HG02588 (cell line): ENCODE measurements around the gene GLRB.
A peak's percentile ranks its signal among the peaks of the same experiment; 100 is the strongest.
"Not testable (repeated sequence)": the region's sequence is repeated elsewhere in the genome, so short reads cannot be mapped to it uniquely, and the experiment has no call there.

Experiments used
- ATAC-seq: cut with Tn5 transposase; IDR thresholded peaks from one replicate; pipeline ENCODE4 v1.9.1; 2021; ENCODE audit warnings: mild to moderate bottlenecking, moderate library complexity; ENCODE audit not compliant: unreplicated experiment

Gene GLRB

DNA sequence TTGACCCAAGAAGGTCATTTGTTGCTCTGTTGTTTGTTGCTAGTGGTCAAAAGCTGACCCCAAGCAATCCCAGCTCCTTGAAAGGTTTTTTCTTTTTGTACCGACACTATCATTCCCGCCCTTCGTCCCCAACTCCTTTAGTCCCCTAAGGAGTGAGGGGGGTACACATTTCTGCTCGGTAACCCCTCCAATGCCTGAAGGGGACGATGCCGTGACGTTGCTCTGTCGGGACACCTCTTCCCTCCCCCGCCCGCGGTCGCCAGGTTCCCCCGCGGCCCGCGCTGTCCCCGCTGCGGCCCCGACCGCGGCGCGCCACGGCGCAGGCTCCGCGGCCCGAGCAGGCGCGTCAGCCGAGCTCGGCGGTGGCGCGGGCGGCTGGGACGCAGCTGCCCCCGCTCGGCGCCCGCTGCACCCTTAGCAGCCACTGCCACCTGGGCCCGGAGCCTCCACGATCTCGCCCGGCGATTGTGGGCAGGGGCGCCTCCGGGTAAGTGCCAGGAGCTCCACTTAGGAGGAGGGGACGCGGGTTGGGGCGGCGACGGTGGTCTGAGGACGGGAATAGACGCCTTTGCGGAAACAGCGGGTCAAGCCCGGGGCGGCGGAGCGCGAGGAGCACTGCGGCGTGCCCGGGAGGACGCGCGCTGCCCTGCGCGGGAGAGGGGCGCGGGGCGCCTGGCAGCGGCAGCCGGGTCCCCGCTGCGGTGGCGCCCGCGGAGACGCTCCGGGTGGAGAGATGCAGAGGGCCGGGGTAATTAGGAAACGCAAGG lies at the start of gene GLRB:
GLRB (plus strand) TSS at position 340 of the 767 bp plus-strand sequence. CDS start 1,875 bp downstream, outside the sequence.
- no peak for ATAC-seq

DNA sequence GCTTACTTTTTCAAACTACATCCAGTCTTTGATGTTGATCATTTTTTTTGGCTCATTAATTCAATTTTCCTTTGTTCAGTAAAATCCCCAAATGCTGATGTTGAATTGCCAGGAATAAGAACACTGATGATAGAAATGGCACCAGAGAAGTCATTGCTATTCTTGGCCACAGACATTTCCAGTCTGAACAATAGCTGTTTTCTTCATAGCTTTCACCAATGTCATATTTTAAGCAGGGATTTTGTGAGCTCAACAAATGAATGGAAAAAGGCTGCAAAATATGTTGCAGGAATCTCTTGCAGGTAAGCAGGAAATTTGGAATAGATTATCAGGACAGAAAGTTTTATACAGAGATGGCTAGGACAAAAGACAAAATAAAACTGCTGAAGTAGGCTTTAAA lies 40.5 kb upstream of the GLRB start:
- ATAC-seq = no peak

DNA sequence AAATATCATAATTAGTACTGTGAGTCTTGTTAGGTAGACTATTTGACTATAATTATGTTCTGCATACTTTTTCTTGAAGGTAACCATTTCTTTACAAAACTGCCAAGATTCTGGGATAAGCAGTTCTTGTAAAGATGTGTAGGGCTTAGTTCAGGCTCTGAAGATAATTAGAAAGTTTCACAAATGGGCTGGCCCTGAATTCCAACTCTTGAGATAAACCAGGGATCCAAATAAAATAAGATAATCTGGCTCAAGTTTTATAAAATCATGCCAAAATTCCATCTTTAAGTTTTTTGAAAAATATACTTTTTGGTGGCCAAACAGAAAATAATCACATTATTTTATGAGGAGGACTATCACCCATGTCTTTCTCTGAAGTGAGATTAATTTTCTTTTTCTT lies 35.5 kb upstream of the GLRB start:
- ATAC-seq = no peak

DNA sequence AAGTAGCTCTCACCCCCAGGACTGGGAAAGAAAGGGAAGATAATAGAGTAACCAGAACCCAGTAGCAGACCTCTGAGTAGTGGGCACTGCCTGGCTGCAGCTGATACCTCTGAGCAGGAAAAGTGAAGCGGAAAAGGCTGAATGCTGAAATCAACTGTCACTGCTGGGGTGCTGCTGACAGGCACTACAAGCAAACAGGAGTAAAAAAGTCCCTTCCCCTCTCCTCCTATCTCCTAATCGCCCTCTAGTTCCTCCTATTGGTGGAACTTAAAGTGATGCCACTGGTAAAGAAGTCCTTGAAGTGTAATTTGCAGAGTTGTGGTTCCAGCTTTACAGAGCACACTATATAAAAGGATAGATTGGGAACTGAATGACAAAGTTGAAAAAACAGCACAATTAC lies 32.8 kb upstream of the GLRB start:
- ATAC-seq = no peak

DNA sequence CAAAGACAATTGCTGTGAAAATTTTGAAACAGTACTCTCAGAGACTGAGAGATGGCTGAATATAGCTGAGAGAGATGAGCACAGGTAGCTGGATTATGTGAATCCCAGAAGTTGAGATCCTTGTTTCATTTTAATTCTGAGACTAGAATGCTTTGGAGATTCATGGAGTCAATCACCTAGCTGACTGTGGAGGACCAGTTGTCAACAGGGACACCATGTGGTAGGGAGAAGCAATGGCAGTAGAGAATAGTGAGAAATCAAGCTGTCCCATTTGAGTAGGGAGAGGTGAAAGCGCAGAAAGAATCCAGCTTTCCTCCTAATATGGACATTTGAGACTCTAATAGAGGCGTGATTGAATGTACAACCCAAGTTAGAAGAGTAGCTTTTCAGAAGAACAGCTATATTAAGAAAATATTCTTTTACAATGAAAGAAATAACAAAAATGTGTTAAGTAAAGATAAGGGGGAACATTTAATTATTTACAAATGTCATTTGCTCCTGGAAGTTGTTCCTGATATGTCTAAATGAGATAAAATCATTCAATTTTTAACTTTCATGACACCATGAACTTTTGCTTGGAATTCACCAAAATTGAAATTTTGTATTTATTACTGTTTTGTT lies 30.3 kb upstream of the GLRB start:
- ATAC-seq = peak; percentile 78

DNA sequence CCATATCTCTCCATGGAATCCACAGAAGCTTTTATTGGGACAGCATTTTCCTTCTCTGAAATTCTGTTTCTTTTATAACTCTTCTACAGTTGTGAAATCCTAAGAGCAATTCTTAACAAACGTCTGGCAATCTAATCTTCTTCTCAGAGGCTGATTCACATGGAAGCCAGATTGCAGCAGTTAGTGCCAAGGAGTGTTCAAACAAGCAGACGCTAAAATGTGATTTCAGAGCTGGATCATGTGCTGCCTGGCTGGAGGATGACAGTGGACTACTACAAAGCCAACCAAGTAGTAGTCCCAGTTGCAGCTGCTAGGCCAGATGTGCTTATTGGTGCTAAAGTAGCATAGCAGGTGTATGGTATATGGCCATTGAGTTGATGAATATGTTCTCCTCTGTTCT lies 27.7 kb upstream of the GLRB start:
- no peak for ATAC-seq

DNA sequence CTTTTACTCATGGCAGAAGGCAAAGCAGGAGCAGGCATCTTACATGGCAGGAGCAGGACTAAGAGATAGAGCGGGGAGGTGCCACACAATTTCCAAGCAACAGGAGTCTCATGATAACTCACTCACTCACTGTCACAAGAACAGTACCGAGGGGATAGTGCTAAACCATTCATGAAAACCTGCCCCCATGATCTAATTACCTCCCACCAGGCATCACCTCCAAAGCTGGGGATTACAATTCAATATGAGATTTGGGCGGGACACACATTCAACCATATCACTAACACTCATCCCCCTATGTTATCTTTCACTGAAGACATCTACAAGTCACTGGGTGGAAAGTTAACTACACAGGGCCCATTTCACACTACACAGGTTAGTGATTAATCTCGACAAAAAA lies 25.4 kb upstream of the GLRB start:
- no peak for ATAC-seq

DNA sequence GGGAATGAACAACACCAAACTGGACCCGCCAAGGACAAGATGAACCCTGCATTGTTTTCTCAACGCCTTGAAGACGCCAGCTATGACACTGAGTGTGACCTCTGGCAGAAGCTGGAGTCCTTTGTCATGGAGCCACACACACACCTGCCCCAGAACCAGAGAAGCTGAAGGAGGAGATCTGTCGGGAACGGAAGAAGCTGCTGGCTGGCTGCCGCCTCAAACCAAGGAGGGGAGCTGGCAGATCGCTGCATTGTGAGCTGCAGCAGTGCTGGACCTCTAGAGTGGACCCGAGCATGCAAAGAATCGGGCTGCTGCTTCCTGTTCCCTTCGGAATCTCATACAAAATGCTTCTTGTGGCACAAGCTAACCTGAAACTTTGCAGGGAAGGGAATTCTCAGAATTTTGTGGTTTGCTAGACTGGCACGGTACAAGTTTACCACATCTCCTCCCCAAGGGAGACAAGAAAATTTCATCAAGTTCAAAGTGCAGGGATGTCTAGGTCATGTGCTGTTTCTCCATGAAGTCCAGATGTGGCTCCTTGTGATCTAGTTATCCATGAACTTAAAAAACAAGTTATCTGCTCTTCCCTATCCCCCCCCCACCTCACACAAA lies 23.4 kb upstream of the GLRB start:
- ATAC-seq = no peak

DNA sequence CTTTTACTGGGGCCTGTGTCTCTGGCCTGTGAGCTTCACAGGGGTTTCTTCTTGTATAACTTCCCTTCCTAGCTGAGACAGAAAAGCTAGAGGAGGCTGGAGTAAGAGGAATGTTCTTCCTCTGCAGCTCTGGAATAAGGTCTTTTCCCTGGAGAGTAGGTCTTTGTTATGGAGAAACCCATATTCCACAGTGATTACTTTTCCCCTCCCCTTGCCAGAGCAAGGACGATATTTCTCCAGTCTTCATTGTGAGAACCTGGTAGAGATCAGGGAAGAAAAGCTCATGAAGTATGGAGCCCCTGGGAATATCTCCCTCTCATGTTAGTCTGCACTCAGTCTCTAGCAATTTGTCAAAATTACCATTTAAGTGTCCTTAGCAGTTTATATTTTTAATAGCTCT lies 18.7 kb upstream of the GLRB start:
- no peak for ATAC-seq

DNA sequence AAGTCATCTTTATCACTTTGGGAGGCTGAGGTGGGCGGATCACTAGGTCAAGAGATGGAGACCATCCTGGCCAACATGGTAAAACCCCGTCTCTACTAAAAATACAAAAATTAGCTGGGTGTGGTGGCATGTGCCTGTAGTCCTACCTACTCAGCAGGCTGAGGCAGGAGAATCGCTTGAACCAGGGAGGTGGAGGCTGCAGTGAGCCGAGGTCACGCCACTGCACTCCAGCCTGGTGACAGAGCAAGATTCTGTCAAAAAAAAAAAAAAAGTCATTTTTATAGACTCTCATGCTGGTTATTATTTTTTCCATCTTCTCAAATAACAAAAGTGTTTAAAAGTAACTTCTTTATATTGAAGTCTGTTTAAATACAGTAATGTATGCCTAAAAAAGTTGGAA lies 17.1 kb upstream of the GLRB start:
- not testable (repeated sequence) for ATAC-seq

DNA sequence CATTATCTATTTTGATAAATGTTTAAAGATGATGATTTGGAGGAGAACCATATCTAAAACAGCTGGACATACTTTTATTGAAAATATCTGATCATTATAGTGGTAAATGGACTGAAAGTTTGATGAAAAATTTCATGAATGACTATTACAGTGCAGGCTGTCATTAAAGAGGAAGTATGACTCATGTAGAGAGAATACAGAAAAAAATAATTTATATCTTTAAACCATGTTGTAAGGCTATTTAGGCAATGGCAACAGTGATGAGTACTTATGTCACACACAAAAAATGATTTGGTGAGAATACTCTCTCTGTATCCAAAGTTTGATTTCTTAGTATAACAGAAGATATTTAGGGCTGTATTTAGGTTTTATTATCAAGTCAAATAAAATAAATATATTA lies 3.9 kb upstream of the GLRB start:
- ATAC-seq = no peak

DNA sequence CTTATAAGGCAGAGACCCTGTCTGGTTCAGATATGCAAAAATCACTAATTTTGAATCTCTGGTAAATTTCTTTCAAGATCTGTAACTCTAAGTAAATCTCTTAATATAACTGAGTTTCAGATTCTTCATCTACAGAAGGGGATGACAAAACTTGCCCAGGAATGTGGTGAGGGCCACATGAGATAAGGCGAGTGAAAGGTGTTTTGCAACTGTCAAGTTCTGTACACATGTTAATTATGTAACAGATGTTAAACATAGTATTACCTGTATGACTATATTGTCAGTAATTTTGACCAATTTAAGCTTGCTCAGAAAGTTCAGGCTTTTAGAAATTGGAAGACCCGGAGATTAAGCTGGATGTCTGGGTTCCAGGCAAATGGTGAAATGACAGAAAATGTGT lies 549 bp upstream of the GLRB start:
- ATAC-seq = no peak

DNA sequence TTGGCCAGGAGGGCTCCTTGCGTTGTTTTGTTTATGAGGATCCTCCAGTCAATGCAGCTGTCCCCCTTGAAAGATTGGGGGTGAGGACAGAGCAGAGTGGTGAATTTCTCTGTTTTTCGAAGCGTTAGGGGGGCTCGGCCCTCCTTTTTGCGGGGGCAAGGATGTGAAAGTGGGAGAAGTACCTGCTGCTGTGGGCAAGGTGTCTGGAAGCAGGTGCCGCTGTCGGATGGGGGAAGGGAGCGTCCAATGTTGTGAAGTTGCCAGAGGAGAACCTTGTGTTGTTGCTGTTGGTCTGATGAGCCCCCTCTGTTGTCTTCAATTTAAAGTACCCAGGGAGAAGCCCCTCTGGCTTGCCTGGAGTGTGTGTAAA lies 613 bp downstream of the GLRB start:
- ATAC-seq = no peak

DNA sequence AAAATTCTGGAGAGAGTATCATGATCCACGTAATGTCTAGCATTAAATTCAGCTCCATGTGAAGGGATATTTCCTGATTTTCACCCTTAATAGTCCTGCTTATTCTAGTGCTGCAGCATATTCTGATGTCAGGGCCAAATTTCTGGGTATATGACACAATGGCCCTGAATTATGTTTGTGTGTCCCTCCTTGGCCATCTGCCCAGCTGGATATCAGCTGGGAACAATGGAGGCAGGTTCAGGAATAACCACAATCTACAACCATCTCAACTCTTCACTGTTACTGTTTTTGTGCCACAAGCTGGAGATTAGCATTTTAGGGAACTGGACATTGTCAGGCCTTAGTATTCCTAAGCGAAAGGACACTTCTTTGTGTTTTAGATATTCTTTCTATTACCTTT lies 3.5 kb downstream of the GLRB start:
- ATAC-seq = no peak

DNA sequence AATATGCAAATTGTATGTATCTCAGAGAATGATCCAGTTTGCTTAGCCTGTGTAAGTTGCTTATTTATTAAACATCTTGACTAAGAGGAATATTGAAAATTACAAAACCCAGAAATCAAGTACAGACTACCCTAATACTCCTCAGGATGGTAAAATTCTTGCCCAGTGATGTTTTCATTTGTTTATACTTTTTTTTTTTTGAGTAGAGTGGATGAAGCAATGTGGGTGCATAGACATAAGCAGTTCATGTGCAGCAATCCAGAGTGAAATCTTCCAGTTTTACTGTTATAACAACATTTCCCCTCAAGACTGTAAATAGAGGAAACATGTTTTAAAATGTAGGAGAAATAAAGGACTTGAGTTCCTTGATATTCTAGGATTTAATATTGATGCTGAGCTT lies 4.7 kb downstream of the GLRB start:
- no peak for ATAC-seq

DNA sequence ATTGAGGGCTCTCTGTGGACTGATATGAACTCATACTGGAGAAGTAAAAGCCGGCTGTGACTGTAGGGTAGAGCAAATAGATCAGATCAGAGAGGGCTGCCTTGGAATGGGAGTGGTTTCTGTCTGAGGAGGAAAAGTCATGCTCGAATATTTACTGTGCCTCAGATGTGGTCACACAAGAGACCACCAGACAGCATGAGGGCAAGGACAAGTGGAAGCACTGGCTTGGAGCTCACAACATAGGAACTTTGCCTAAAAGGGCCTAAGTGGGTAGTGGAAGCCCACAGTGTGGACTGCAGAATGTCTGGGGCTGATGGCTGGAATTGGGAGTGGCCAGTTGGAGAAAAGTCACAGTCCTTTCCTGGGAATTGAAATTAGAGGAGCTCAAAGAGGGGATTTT lies 19.8 kb downstream of the GLRB start:
- no peak for ATAC-seq

DNA sequence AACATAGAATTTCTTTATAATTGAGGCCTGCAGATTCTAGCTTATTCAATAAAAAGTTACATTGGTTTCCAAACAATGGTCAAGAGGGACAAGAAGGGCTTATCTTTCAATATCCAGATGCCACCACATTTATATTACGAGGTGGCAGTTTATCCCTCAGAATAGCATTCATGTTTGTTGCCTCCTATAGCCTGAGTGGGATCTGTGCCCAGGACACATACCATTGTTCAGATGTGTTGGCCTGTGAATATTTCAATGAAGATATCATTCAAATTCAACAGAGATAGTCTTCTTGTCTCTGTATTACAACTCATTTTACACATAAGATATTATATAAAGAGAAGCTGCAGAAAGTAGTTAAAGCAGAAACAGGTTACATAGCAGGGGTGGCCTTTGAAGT lies 20.5 kb downstream of the GLRB start:
- no peak for ATAC-seq

DNA sequence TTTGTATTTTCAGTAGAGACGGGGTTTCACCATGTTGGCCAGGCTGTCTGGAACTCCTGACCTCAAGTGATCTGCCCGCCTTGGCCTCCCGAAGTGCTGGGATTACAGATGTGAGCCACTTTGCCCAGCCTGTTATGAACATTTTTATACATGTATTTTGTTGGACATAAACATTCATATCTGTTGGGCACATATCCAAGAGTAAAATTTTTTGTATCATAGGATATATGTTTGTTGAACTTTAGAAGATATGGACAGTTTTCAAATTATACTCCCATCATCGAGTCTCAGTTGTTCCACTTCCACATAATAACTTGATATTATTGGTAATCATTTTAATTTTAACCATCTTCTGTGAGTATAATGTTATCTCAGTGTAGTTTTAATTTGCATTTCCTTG lies 23.6 kb downstream of the GLRB start:
- ATAC-seq = no peak

DNA sequence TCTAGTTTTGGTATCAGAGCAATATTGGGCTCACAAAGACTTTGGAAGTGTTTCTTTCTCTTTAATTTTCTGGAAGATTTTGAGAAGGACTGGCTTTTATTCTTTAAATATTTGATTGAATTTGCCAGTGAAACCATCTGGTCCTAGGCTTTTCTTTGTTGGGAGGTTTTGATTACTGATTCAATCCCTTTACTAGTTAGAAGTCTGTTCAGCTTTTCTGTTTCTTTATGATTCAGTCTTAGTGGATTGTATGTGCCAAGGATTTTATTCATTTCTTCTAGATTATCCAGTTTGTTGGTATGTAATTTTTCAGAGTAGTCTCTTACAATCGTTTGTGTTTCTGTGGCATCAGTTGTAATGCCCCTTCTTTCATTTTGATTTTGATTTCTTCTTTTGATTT lies 28.6 kb downstream of the GLRB start:
- no peak for ATAC-seq

DNA sequence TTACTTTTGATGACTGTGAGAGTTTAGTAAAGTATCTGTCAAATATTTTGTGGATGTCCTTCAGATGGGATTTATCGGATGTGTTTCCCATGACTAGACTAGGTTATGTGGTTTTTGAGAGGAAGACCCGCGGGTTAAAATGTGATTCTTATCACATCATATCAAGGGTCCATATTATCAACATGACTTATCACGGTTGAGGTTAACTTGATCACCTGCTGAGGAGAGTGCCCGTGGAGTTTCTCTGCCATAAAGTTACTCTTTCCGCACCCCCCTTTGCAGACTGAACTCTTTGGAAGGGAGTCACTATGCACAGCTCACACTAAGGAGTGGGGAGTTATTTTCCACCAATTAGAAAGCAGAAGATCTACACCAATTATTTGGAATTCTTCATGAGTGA lies 38.7 kb downstream of the GLRB start:
- ATAC-seq = no peak

DNA sequence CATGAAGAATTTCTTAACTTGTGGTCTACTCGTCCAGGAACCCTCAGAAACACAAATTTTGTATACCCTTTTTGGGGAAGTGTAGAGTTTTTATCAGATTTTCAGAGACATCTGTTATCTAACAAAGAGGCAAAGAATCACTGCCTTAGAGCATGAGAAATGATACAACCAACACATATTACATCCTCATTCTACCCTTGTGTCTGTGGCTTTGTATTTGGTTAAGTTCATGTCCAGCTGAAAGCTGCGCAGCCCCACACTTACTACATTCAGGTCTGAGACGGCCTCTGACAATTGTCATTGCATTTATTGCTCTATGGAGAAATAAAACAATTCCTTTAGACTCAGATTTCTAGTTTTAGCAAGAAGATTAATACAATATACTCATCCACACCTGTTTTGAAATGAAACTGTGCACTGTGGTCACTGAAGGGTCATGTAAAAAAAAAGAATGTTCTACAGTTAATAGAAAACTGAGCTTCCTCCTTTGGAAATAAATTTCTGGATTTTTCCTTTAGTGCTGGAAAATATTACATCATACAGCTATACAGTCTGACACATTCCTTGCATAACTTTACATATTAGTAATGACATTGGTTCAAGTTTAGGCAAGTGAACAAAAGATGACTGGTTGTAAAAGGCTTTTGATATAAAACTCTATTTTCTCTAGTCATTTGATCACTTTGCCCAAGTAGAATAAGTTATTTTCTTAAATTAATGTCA lies 39.8 kb downstream of the GLRB start:
- ATAC-seq = no peak

DNA sequence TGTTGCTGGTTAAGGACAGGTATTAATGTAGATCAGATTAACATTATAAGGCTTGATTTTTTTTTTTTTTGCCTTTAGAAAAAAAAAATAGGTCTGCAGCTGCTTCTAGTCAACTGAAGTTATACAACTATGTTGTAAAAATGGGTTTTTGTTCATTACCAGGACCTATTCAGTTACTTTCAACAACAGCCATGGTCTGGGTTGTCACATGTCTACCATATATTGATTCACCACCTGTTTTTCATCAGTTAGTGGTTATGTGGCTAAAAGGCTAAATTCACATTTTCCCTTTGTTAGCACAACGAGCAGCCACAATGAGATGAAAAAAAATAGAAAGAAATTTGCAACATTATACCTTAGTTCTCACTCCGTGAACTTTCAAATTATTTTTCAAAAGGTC lies 45.5 kb downstream of the GLRB start:
- no peak for ATAC-seq
